PFSK-1 (cell line): ENCODE results near the gene AUTS2.

Experiments
- FOXP2 ChIP-seq: optimal IDR thresholded peaks from 2 replicates; pipeline ENCODE3; 2011; ENCODE audit warnings: borderline replicate concordance, control low read depth, inconsistent platforms; ENCODE audit not compliant: insufficient read depth; ENCODE audit errors: extremely low read length, extremely low read depth
- POLR2AphosphoS5 ChIP-seq: IDR thresholded peaks from 2 replicates; pipeline ENCODE4 v1.6.1; 2012; ENCODE audit warnings: low read depth, mild to moderate bottlenecking, control low read depth, low read length, moderate library complexity
- REST ChIP-seq, 2 experiments: IDR thresholded peaks; 2 replicates each; pipeline versions ENCODE4 v1.6.1 to v1.8.0; 2011 to 2012; ENCODE audit warnings: low read depth in 2 of 2, low read length in 2 of 2, control low read depth in 1 of 2, inconsistent platforms in 1 of 2, mild to moderate bottlenecking in 1 of 2, moderate library complexity in 1 of 2; ENCODE audit not compliant: insufficient read depth in 1 of 2
- SIN3A ChIP-seq: IDR thresholded peaks from 2 replicates; pipeline ENCODE4 v1.6.1; 2012; ENCODE audit warnings: mild to moderate bottlenecking, low read length, moderate library complexity, borderline replicate concordance; ENCODE audit not compliant: insufficient read depth
- TAF1 ChIP-seq: IDR thresholded peaks from 2 replicates; pipeline ENCODE4 v1.6.1; 2012; ENCODE audit warnings: low read length, control low read depth, borderline replicate concordance; ENCODE audit not compliant: insufficient read depth

DNA sequence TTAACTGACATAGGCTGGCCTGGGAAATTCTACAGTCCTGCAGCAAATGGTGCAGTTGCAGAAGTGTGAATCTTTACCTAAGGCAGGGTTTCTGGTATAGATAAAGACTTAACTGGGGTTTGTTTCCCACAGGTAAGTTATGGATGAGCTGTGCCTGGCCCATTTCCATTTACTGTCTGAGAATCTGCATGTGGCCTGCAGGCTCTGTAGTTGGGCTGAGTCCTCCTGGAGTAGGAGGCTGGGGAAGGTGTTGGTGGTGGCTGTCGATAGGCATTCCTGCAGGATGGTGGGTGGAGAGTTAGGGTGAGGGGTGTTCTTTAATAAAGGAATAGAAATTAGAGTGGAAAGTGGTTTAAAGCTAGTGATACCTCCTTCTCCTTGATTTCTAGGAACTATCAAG is 193.5 kb downstream of the AUTS2 start:
- TF ChIP-seq TAF1 (no peak), REST (IDR thresholded peaks at IDR 0.05; ENCODE audit: insufficient read depth in 1 of 2, low read depth in 2 of 2, low read length in 2 of 2) (no peak), POLR2AphosphoS5 (no peak), SIN3A (no peak), FOXP2 (no peak)
